ENCODE results near the gene HLA-DRA.
"Not testable (repeated sequence)": the region's sequence is repeated elsewhere in the genome, so short reads cannot be mapped to it uniquely, and the experiment has no call there.

HLA-DRA gene

DNA sequence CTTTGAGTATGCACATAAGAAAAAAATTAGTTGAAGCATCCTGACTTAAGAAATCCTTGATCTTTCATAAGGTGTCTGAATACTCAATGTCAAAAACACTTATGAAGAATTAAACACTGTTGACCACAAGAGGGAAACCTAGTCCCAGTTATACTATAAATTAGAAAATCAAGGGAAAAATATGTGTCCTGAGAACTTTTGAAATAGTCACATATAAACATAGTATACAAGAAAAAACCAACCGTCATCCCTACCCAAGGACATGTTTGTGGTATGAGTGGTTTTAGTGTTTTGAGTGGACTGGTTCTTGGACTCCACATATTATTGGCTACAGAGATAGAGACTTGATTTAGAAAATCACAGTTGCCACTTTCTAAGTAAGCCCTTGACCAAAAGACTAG lies 7.6 kb upstream of the HLA-DRA start:
- peak; percentile 92 for FAIRE-seq

DNA sequence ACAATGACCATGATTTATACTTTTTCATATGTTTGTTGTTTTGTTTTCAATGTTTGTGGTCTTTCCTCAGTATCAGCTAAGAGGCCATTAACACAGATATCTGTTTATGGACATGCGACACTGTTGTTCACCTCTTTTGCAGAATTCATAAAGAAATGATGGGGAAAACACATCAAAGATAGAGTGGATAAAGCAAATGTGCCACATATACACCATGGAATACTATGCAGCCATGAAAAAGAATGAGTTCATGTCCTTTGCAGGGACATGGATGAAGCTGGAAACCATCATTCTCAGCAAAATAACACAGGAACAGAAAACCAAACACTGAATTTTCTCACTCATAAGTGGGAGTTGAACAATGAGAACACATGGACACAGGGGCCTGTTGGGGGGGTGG lies 5.7 kb upstream of the HLA-DRA start:
- not testable (repeated sequence) for FAIRE-seq

DNA sequence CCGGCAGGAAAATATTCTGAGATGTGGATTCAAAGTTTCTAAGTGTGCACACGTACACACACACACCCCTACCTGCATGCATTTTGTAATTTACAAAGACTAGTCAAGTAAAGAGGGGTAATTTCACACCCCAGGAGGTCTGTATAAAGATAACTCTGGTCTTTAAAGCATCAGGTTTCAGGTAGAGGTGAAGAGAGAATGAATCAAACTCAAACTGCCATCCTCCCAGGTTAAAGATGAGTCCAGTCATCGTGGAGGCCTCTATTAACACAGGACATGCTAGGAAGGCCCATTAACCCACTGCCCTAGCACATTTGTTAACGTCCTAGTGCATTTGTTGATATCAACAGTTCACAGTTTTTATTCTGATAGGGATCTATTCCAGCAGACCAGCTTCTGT lies 3.5 kb upstream of the HLA-DRA start:
- no peak for FAIRE-seq

DNA sequence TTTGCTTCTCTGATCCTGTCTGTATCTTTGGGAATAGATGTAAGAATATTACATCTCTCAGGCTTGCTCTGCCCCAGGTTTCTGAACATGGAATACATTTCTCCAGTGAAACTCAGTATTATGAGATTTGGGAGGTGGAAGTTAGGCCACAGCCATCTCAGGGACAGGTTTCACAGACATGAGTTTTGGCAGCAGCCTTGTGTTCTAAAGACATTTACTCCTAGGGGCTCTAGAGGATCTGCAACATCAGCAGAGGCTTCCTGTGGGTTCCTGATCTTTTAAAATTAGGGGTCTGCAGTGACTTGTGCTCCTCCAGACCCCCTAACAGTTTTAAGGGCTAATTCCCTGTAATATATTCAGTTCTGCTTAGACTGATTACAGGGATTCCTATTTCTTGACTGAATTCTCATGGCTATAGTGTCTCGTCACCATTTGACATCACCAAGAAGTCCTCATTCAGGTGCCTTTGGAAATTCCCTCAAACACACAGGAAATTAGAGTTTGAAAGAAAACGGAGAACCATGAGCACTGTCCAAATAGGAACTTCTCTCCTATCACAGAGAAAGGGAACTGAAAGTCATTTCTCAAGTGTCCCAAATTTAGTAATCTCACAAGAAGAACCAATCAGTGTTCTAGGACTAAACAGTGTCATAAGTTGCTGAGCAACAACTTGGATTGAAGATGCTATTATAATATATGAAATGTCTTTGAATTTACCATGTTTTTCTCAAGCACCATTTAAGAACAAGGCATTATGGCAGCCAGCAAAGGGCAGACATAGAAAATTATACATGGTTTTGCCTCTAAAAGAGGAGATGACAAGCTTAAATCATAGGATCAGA lies 2.5 kb upstream of the HLA-DRA start:
- FAIRE-seq: no peak

DNA sequence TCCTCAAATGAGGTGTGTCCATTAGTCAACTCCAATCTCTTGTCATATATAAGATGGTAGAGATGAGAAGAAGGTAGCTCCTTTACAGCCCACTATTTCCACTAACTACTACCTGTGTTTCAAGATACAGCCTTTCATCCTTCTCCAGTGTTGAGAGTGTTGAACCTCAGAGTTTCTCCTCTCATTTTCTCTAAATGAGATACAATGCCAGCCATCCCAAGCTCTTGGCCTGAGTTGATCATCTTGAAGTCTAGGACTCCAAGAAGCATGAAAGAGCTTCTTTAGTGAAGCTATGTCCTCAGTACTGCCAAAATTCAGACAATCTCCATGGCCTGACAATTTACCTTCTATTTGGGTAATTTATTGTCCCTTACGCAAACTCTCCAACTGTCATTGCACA lies 548 bp upstream of the HLA-DRA start:
- FAIRE-seq: no peak

DNA sequence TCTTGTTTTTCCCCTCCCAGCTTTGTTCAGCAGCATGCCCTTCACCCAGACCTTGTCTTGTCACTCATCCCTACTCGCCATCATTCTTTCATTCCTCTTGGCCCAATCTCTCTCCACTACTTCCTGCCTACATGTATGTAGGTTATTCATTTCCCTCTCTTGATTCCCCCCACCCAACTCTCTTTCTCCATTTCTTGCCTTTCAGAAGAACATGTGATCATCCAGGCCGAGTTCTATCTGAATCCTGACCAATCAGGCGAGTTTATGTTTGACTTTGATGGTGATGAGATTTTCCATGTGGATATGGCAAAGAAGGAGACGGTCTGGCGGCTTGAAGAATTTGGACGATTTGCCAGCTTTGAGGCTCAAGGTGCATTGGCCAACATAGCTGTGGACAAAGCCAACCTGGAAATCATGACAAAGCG lies 2.6 kb downstream of the HLA-DRA start:
- FAIRE-seq: no peak

DNA sequence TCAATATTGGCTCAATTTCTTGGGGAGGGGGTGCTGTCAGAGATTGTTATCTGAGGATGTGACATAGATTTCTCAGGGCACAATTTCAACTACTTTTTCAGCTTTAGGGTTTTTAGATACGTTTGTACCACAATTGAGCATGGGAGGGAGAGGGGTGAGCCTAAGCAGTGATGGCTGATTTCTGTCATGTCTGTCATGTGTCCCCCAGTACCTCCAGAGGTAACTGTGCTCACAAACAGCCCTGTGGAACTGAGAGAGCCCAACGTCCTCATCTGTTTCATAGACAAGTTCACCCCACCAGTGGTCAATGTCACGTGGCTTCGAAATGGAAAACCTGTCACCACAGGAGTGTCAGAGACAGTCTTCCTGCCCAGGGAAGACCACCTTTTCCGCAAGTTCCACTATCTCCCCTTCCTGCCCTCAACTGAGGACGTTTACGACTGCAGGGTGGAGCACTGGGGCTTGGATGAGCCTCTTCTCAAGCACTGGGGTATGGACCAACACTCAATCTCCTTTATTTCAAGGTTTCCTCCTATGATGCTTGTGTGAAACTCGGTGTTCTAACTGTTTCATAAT lies 3.4 kb downstream of the HLA-DRA start:
- FAIRE-seq: no peak

DNA sequence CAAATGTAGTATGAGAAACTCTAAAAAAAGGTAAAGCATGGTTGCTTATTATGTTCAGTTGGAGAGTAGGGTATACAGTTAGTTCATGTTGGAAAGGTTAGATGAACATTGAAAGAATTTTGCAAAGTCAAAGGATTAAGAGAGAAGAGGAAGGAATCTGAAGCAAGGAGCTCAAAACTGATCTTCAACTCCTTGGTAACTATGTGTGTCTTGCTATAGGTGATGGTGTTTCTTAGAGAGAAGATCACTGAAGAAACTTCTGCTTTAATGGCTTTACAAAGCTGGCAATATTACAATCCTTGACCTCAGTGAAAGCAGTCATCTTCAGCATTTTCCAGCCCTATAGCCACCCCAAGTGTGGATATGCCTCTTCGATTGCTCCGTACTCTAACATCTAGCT lies 4.7 kb downstream of the HLA-DRA start:
- FAIRE-seq: no peak

DNA sequence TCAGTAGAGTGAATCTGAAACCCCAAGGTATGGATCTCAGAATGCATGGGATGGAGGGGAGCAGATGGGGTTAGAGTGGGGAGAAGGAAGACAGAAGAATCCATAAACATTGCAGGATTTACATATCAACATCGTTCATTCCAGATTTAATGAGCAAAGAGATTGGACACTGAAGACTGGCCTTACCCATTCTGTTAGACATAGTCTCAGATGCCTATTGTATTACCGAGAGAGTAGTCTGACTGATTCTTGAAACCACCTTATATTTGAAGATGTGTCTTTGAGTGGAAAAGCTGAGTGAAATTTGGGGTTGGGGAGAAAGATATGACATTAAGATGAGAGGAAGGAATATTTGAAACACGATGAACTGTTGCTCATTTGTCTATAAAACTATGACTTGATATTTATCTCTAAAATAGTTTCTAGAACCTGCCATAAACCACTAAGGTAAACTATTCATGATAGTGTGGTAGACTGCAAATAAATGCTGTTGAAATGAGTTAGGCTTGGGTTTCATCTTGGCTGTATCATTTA lies 5.7 kb downstream of the HLA-DRA start:
- no peak for FAIRE-seq

DNA sequence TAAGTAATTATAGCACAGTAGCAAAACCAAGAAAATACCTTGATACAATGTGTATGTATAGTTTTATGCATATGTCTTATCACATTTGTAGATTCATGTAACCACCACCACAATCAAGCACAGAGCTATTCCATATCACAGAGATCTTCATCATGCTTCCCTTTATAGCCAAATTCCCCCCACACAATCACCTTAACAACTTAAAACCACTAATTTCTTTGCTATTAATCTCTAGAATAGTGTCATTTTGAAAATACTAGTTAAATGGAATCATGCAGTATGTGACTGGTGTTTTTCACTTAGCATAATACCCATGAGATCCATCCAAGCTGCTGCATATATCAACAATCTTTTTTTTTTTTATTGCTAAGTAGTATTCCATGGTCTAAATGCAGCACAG lies 8.2 kb downstream of the HLA-DRA start:
- FAIRE-seq: no peak

DNA sequence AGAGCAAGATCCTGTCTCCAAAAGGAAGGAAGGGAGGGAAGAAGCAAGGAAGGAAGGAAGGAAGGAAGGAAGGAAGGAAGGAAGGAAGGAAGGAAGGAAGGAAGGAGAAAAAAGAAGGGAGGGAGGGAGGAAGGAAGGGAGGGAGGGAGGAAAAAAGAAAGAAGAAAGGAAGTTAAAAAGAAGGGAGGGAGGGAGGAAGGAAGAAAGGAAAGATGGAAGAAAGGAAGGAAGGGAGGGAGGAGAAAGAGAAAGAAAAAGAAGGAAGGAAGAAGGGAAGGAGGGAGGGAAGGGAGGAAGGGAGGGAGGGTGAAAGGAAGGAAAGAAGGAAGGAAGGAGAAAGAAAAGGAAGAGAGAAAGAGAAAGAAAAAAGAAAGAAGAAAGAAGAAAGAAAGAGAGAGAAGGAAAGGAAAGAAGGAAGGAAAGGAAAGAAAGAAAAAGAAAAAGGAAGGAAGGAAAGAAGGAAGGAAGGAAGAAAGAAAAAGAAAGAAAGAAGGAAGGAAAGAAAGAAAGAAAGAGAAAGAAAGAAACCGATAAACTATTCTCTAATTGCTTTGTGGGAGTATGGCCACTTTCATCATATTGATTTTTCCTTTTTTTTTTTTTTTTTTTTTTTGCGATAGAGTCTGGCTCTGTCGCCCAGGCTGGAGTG lies 9.5 kb downstream of the HLA-DRA start:
- FAIRE-seq: no peak

DNA sequence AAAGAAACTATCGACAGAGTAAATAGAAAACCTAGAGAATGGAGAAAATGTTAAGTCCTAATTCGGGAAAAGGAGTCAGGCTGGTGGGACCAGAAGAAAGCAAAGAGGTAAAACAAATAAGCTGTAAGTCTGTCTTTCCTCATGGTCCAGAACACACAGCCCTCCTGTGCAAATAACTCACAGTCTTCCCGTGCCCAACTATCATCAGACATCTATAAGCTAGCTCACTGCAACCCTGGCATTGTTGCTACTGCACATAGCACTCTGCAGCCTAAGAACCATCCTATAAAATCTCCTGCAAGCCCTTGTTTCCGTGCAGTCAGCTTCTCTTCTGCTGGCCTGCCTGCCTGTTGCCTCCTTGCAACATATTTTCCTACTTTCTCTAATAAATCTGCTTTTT lies 17.4 kb downstream of the HLA-DRA start:
- no peak for FAIRE-seq

DNA sequence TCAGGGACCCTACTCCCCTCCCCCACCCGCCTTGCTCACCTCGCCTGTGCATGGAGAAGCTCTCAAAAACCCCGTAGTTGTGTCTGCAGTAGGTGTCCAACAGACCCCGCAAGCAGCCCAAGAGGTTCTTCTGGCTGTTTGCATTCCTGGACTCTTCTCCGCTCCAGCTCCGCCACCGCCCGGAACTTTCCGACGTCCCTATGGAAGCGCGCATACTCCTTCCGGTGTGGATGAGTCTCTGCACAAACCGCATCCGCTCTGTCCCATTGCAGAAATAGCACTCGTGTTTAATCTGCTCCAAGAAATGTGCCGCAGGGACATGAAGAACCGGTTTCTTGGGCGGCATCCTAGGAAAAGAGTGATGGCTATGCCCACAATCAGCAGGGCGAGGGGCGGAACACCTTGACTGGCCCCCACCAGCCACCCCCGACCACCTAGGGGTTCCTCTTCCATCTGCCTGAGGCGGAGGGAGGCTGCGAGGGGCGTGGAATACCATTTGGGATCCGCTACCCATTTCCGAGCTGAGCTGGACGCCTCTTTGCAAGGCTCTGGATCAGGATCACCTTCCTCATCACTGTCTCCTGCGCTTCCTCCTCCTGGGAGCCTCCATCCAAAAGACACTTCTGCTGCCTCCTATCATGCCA lies 20.2 kb downstream of the HLA-DRA start:
- no peak for FAIRE-seq

DNA sequence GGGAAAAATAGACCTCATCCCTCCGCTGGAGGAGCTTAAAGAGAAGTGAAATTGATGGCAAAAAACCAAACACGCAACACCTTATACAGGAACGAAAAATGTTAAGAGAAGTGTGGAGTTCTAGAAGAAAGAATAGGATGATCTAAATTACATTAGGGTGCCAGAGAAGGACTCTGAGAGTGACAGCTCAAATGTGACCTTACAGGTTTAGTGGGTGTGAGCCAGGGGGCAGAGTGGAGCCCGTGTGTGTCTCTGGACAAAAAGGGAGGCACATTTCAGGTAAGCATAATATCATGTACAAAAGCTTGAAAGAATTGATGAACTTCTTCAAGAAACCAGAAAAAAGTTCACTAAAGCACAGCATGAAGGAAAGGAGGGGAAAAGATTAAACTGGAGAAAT lies 20.8 kb downstream of the HLA-DRA start:
- no peak for FAIRE-seq

DNA sequence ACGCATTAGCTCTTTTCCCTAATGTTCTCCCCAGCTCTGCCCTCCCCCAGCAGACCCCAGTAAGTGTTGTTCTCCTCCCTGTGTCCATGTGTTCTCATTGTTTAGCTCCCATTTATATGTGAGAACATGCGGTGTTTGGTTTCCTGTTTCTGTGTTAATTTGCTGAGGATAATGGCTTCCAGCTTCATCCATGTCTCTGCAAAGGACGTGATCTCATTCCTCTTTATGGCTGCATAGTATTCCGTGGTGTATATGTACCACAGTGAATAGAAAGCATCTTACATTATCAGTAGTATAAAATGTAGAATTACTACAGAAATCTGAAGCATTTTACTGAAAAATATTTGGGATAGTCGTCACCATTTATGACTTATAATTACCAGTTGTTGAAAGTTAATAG lies 21.8 kb downstream of the HLA-DRA start:
- no peak for FAIRE-seq

DNA sequence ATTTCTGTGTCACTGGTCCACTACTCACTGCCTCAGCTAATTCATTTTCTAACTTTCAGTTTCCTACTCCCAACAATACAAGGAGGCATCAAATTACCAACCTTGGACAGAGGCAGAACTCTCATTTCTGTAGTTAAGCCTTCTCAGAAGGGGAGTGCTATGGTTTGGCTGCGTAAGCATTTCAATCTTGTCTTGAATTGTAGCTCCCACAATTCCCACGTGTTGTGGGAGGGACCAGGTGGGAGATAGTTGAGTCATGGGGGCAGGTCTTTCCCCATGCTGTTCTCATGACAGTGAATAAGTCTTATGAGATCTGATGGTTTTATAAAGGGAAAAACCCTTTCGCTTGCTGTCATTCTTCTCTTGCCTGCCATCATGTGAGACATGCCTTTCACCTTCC lies 22.9 kb downstream of the HLA-DRA start:
- FAIRE-seq: no peak

DNA sequence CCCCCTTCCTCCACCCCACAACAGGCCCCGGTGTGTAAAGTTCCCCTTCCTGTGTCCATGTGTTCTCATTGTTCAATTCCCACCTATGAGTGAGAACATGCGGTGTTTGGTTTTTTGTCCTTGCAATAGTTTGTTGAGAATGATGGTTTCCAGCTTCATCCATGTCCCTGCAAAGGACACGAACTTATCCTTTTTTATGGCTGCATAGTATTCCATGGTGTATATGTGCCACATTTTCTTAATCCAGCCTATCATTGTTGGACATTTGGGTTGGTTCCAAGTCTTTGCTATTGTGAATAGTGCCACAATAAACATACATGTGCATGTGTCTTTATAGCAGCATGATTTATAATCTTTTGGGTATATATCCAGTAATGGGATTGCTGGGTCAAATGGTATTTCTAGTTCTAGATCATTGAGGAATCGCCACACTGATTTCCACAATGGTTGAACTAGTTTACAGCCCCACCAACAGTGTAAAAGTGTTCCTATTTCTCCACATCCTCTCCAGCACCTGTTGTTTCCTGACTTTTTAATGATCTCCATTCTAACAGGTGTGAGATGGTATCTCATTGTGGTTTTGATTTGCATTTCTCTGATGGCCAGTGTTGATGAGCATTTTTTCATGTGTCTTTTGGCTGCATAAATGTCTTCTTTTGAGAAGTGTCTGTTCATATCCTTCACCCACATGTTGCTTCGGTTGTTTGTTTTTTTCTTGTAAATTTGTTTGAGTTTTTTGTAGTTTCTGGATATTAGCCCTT lies 28.2 kb downstream of the HLA-DRA start:
- FAIRE-seq: not testable (repeated sequence)

DNA sequence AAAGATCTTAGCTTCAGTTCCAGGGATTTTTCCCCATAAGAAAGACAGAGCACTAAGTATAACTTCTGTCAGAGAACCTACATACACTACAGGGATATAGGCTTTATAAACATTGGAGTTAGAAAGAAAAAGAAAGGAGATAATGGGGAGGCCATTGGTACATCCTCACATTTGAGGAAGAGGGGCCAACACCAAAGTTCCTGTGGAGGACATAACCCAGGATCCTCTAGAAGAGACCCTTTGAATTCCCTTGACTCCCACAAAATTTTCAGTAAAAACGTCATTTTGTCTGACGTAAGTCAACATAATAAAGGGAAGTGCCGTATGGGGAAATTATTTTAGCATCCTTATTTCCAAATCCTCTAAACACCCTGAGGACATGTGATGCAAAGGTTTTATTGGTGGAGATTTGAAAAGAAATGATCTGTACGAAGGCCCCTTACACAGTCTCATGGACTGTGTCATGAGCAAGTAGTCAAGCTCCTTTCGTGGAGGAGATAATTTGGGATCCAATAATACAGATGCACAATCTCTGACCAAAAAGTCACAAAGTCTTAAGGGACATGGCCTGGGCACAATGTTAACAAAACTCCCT lies 33.2 kb downstream of the HLA-DRA start:
- FAIRE-seq: no peak

DNA sequence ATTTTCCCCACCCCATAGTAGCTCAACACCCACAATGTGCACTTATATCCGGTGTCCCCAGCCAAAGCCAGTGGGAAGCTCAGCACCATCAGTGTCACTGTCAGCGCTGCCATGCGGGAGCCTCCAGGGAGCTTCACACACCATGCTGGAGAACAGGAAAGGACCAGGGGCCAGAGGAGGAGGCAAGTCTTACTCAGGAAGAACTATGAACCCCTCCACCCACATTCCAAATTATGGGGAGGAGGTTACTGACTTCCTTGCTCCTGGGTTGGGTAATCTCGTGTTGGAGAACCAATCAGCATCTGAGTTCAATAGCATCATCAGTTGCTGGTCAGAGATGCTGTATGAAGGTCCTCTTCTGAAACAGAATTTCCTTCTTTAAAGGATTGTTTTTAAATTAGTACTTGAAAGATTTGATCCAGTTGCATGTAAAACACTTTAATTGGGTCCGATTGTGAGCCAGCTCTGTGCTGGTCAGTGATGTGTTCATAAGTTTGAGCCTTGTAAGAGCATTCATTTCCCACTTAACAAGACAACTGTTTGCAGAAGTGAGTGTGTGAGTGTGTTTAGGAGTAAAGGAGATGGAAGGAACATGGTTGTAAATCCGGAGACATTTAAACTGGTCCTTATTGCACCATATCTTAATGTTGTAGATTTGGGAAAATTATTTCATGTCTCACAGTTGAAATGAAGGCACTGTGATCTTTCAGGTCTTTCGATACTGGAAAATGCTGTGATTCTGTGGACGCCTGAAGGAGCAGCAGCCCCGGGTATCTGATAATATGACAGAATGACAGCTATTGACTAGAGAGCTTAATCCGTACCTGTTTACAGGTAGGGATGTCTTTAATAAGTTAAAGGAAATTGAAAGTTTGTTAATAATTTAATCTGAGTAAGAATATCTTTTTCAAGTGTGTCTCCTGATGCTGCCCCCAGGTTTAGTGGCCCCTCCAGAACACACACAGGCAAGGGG lies 34.0 kb downstream of the HLA-DRA start:
- peak; percentile 77 for FAIRE-seq

DNA sequence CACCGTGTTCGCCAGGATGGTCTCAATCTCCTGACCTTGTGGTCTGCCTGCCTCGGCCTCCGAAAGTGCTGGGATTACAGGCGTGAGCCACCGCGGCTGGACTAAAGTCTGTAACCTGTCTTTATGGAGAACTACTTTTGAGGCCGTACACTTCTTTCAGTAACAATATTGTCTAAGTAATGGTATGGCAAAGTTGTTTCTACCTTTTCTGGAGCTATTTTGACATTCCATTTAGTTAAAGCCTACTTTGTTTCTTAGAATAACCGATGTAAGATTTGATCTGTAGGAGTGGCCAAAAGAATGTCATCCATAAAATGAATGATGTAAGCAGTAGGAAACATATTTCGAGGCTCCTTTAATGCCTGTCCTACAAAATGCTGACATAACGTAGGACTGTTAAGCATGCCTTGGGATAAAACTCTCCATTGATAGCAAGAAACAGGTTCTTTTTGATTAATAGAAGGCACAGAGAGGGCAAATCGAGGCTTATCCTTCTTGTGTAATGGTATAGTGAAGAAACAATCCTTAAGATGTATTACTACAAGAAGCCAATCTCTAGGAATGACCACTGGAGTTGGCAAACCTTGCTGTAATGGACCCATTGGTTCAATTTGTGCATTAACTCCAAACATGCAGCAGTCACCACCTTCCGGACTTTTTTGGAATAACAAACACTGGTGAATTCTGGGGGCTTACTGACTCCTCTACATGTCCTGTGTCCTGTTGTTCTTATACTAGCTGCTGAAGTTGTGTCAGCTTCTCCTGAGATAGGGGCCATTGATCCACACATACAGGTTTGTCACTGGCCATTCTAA lies 35.9 kb downstream of the HLA-DRA start:
- FAIRE-seq: no peak
